Cardiac septum (tissue), 1 donor: ENCODE data around the gene NAB2. TPM values are rescaled to one million over a fixed set of nuclear protein-coding genes. Genes with fewer than 3 reads are reported as not detected.

ENCODE experiments used
- DNase-seq: peaks from one replicate; pipeline ENCODE4 v3.0.0-alpha.2; 2020; ENCODE audit warnings: low spot score
- intact Hi-C: fragments of 100-400 bp; cut with DNase I; formaldehyde crosslinking; loops from one replicate; pipeline ENCODE4 v1.14.0; 2022
- total RNA-seq: library from RNA; stranded (reverse); fragmentation: NEBNext Ultra II Directional; extraction: Animal tissue kit (Norgen Biotek cat#: 25700); gene quantifications from one replicate; pipeline ENCODE4 v1.2.1, GENCODE V29; 2021
- donor health status: DM: no; HTN: no; CAD: no.

The NAB2 gene
- total RNA-seq, 1 donor from 2014 or later: 37.9 TPM

GRCh38 chr12:57143454-57143853 lies 54.5 kb downstream of the NAB2 start:
- DNase-seq: no peak
- intact Hi-C loops: no loop called here

Other genes starting within 250 kb of the NAB2 start
- gene SDR9C7, start 154.7 kb upstream of the NAB2 start, total RNA-seq: 0.27 TPM
- 0.22 TPM for gene RDH16, start 131.5 kb upstream of the NAB2 start, total RNA-seq
- 3.5 TPM for gene ZBTB39, start 82.6 kb upstream of the NAB2 start, total RNA-seq
- not detected for gene TAC3, start 72.6 kb upstream of the NAB2 start, total RNA-seq
- gene MYO1A, start 39.0 kb upstream of the NAB2 start, total RNA-seq: 0.11 TPM
- 2.4 TPM for gene NEMP1, start 10.3 kb upstream of the NAB2 start, total RNA-seq
- gene STAT6, start 22.2 kb downstream of the NAB2 start, total RNA-seq: 42.1 TPM
- gene LRP1, start 39.4 kb downstream of the NAB2 start, total RNA-seq: 103 TPM
- not detected for gene LRP1-AS, start 58.5 kb downstream of the NAB2 start, total RNA-seq
- 20.0 TPM for gene NXPH4, start 127.7 kb downstream of the NAB2 start, total RNA-seq
- gene SHMT2, start 140.6 kb downstream of the NAB2 start, total RNA-seq: 38.8 TPM
- gene STAC3, start 162.1 kb downstream of the NAB2 start, total RNA-seq: 0.94 TPM